ENCODE results near the gene MAP4K1.
"Not testable (repeated sequence)": the region's sequence is repeated elsewhere in the genome, so short reads cannot be mapped to it uniquely, and the experiment has no call there.

The MAP4K1 gene

DNA sequence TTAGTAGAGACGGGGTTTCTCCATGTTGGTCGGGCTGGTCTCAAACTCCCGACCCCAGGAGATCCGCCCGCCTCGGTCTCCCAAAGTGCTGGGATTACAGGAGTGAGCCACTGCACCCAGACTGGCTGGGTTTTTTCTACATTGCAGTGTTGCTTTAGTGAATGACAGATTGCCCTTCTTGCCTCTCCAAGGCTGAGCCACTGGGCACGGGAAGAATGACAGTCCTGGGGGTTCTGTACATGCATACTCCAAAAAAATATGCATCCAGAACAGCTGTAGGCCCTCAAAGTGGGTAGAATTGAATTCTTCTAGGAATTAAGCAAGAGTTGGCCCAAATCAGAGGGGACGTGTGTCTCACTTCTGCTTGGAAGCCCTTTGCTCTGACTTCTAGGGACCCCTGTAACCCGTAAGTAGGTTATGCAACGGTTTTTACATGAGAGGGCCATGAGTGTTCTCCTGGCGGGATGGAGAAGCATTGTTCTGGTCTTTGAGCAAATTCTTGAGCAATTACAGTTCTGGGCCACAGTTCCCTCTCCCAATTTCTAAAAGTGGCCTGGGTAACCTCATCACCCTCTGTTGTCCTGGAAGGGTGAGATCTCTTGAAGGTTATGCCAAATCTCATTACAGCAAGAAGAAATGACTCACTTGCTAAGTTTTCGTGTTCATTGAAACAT lies 33.3 kb upstream of the MAP4K1 start:
- no peak for DNase-seq

DNA sequence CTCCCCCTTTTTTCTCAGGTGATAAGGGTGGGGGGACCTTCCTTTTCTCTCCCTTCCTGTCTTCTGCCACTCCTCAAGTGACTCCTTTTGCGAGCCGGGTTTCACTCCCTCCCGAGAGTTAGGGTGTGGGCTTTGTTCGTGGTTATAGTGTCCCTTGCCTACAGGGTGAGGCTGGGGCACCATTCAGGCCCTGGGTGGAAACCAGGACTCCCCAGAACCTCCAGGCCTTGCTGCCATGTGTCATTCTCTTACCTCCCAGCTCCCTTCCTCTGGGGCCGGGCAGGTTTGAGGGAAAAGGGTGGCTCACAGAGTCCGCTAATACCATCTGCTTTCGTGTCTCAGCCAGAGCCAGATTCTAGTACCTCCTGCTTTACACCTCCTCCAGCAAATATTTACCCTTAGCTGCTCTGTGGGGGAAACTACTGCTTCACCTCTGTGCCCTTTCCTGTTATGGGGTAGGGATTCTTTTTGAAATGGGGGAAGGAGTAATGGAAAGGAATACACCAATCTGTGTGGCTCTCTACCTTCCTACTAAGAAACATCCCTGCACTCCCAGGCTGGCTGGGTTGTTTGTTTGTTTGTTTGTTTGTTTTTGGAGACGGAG lies 32.5 kb upstream of the MAP4K1 start:
- no peak for DNase-seq

DNA sequence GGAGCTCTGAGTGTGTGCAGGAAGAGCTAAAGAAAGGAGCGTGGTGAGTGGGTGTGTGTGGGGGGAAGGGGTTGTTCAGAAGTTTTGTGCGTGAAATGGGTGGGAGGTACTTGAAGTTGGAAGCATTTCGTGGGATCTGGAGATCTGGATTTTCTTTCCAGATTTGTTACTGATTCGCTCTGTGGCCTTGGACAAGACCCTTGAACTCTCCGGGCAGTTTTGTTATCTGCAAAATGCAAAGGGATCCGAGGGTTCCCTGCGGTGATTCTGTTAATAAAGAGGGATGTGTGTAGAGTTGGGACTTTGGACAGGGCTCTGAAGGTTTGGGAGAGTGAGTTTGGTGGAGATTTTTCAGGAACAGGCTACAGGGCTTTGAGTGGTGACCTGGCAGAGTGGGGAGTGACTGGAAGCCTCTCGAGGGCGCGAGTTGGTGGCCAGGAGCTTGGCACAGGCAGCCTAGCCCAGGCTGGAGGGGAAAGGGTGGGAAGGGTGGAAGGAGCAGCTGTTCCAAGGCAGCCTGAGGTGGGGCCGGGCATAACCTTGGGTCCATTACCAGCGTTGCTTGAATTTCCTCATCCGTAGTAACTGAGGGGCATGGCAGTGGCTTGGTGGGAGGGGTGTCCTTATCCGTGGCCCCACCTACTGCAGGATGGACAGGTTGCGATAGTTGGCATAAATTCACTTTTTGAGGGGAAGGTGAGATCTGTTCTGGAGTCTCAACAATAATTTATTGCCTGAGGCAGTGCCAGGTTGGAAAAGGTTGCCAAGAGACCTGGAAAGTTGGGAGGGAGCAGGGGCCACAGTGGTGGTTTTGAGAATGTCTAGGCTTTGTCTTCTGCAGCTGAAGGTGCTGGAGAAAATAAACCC lies 31.8 kb upstream of the MAP4K1 start:
- DNase-seq = no peak

- DNase-seq = no peak
Measured at GRCh38 chr19:38648769-38649304, 31.1 kb upstream of the MAP4K1 start.

- no peak for DNase-seq
Measured at GRCh38 chr19:38647966-38648768, 30.4 kb upstream of the MAP4K1 start.

DNA sequence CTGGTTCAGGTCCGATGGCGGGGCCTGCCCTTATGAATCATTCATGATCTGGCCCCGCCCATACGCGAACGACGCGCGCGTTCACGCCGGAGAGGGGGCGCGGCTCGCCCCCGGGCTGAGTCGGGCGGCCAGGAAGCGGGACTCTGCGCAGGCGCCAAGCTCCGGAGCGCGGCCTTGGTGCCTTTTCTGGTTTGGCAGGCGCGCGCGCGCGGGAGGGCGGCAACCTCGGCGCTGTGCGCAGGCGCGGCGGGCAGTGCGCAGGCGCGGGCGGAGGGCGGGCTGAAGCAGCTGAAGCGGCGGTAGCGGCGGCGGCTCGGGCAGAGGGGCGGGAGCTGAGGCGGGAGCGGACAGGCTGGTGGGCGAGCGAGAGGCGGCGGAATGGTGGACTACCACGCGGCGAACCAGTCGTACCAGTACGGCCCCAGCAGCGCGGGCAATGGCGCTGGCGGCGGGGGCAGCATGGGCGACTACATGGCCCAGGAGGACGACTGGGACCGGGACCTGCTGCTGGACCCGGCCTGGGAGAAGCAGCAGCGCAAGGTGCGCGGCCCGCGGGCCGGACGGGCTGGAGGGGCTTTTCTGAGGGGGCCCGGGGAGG lies 29.7 kb upstream of the MAP4K1 start, which contains the start of gene ACTN4:
Gene ACTN4, plus strand, starts transcription at position 282 of the 598 bp plus-strand sequence. Its CDS starts 97 bp downstream, at position 379.
- DNase-seq = peak; percentile 100

GRCh38 chr19:38644719-38645118 lies 27.0 kb upstream of the MAP4K1 start:
- DNase-seq = no peak

DNA sequence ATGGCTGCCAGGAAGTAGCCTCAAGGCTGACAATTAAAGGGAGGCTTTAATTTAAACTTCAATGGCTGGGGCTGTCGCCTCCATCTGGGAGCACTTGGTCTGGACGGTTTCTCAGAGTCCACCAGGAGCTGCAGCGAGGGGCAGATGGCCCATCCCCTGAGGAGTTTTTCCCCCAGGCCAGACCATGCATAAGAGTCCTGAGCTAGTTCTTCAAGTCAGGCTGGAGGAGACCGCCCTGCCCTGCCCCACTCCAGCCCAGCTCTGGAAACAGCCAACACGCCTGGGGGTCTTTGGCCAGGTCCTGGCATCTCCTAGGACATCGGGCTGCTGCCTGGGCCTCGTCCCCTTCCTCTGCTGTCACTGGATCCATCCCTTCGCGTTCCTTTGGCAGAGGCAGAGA lies 24.4 kb upstream of the MAP4K1 start:
- DNase-seq = no peak

GRCh38 chr19:38640368-38640767 lies 22.6 kb upstream of the MAP4K1 start:
- DNase-seq = no peak

DNA sequence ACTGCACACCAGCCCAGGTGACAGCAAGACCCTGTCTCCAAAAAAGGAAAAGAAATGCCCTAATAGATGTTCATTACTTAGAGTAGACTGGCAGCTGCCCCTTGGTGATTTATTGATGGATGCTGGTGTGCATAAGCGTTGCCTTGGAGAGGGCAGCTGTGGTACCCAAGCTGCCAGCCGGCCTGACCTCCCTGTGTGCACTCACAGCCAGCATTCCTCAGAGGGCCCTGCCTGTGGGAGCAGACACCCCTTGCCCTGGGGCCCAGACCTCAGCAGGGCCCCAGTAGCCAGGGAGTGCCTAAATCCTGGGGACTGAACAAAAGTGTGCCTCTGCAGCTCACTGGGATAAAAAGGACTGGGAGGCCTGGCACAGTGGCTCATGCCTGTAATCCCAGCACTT lies 21.9 kb upstream of the MAP4K1 start:
- no peak for DNase-seq

- no peak for DNase-seq
Measured at GRCh38 chr19:38638461-38638860, 20.7 kb upstream of the MAP4K1 start.

DNA sequence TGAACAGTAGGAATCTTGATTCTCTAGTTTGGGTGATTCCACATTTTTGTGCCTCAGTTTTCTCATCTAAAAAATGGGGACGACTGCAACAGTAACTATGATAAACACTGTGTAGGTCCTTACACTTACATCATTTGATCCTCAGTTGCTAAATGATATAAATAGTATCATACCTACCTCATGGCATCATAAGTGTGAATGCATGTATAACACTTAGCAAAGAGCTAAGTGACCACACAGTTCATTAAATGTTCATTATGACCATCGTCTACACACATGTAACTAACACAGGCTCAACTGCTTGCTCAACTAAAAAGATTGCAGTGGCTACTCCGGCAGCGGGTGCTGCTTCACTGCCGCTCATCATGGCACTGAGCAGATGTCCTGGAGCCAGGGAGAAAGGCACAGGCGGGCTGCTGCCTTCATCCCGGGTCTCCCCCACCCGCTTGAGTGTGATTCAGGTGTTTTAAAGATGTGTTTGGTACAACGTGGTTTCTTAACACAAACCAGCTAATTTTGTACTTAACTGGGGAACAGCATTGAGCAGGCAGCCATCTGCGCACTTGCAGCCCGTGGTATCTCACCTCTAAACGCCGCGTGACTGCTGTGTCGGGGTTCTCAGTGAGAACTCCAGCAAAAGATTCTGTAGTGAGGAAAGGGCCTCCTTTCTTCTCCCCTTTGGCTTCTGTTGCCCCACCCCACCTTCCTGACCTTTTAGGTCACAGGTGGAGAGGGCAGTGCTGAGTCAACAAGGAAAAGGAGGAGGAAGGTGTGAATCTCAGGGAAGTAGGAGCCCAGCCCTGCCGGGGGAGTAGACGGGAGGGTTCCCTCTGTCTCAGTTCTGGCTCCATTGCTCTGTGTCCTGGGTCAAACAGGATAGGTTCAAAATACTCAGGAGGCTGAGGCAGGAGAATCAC lies 18.0 kb upstream of the MAP4K1 start:
- DNase-seq = no peak

DNA sequence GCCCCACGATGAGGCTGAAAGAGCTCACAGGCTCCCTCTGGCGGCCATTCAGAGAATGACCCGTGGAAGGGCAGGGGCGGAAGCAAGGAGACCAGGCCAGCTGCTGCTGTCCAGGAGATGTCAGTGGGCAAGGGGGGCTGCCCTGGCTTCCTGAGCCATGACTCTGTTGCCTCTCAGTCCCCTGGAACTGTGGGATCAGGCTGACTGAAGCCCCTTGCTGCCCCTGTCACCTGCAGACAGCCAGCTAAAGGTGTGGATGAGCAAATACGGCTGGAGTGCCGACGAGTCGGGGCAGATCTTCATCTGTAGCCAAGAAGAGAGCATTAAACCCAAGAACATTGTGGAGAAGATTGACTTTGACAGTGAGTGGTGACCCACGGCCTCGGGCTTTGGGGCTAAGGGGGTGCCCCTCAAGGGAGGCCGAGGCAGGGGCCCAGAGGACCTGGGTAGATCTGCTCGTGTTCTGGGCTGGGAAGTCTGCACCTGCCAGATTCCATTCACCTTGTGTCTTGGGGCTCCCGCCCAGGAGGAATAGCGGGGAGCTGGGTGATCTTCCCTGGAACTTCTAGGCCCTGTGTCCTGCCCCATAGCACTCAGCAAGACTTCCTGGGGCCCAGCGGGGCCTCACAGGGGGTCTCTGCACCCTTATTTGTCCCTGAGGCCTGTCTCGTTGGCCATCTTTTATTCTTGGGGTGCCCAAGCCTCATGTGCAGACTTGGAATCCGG lies 17.2 kb upstream of the MAP4K1 start:
- DNase-seq = peak; percentile 57

DNA sequence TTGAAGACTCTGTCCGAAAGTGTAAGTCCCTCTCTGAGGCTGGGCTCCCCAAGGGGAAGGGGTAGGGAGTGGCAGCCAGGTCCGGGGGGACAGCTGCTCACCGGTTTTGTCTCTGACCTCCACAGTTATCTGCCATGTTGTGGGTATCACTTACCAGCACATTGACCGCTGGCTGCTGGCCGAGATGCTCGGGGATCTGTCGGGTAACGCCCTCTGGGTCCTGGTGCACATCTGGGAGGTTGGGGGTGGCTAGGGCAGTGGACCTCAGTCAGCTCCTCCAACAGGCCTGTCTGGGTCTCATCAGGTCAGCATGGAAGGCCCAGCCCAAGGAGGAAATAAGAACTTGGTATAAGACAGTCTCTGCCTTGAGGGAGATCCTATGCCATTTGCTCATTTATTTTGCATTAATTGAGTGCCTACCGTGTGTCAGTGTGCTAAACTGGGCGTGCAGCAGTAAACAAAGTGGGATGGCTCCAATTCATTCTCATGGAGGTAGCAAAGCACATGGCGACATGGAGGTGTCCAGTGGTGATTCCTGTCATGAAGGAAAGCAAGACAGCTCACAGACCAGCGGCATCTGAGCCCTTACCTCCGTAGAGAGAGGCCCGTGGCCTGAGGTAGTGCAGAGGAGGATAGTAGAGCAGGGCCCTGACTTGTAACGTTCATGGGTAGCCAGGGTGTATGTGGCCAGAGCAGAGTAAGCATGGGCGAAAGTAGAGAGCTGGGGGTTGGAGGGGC lies 14.9 kb upstream of the MAP4K1 start:
- DNase-seq = no peak

- DNase-seq = not testable (repeated sequence)
Measured at GRCh38 chr19:38631811-38632475, 14.2 kb upstream of the MAP4K1 start.

GRCh38 chr19:38631301-38631700 lies 13.5 kb upstream of the MAP4K1 start:
- DNase-seq = not testable (repeated sequence)

GRCh38 chr19:38629568-38629967 lies 11.8 kb upstream of the MAP4K1 start:
- DNase-seq = no peak

DNA sequence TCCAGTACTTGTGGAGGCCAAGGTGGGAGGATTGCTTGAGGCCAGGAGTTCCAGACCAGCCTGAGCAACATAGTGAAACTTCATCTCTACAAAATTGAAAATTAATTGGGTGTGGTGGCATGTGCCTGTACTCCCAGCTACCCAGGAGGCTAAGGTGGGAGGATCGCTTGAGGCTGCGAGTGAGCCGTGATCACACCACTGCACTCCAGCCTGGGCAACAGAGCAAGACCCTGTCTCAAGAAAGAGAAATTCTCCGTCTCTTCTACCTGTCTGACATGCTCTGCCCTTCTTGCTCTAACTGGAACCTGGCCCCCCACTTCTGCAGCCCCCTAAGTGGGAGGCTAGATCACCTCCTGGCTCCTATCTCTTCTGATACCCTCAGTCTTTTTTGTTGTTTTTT lies 8.6 kb upstream of the MAP4K1 start:
- DNase-seq = no peak

GRCh38 chr19:38624822-38625221 lies 7.1 kb upstream of the MAP4K1 start:
- no peak for DNase-seq

Measured in activated effector memory CD4-positive, alpha-beta T cell treated with Interleukin-2 at 50 U/mL for 16 hours (primary cell).